ENCODE results near the gene PVR. TPM values are rescaled to one million over a fixed set of nuclear protein-coding genes. Genes with fewer than 3 reads are reported as not detected.
"Not testable (repeated sequence)": the region's sequence is repeated elsewhere in the genome, so short reads cannot be mapped to it uniquely, and the experiment has no call there.

PVR gene
- total RNA-seq, 1 experiment from 2014 or later: 141 TPM

- peaks cover 29% of the 10 kb centered on the region for H3K36me3 Mint-ChIP-seq (ENCODE audit: insufficient read depth, unreplicated experiment)
- intact Hi-C loops (cut with micrococcal nuclease): no loop called here
- H3K4me1 Mint-ChIP-seq (ENCODE audit: insufficient read depth, unreplicated experiment): peaks cover 13% of the 10 kb centered on the region
- ChIA-PET POLR2A (interaction anchor here (0.6 to 1.0 kb wide), 2 partner anchors 17 to 19 kb away, joined by 3 read pairs; no protein-coding TSS in a partner anchor), CTCF (interaction anchor here (0.5 to 1.2 kb wide), 7 partner anchors 9 to 101 kb away, joined by 3 to 6 read pairs (median 3); no protein-coding TSS in a partner anchor)
- no peak overlapping the region for H3K27ac Mint-ChIP-seq (ENCODE audit: low read depth, unreplicated experiment)
- H3K4me3 Mint-ChIP-seq (ENCODE audit: unreplicated experiment): no peak overlapping the region
- no peak for TF ChIP-seq CTCF (IDR thresholded peaks at IDR 0.05; ENCODE audit: unreplicated experiment)
- no peaks in the 10 kb centered on the region for H3K27me3 Mint-ChIP-seq (ENCODE audit: insufficient read depth, unreplicated experiment)
- no peaks in the 10 kb centered on the region for H3K9me3 Mint-ChIP-seq (ENCODE audit: unreplicated experiment)
- BruUV-seq (replicated peaks): no TSS peak
- no peak for DNase-seq (ENCODE audit: unreplicated experiment)
These were observed 36.8 kb downstream of the PVR start for GRCh38 chr19:44680536-44680935.

- H3K4me1 Mint-ChIP-seq (ENCODE audit: insufficient read depth, unreplicated experiment): peaks cover 10% of the 10 kb centered on the region
- H3K9me3 Mint-ChIP-seq (ENCODE audit: unreplicated experiment): no peaks in the 10 kb centered on the region
- no peak overlapping the region for H3K27ac Mint-ChIP-seq (ENCODE audit: low read depth, unreplicated experiment)
- H3K36me3 Mint-ChIP-seq (ENCODE audit: insufficient read depth, unreplicated experiment): peaks cover 29% of the 10 kb centered on the region
- no peak overlapping the region for H3K4me3 Mint-ChIP-seq (ENCODE audit: unreplicated experiment)
- TF ChIP-seq CTCF (IDR thresholded peaks at IDR 0.05; ENCODE audit: unreplicated experiment): no peak
- ChIA-PET CTCF (interaction anchor here (0.6 to 1.1 kb wide), 4 partner anchors 41 to 162 kb away, joined by 3 to 5 read pairs (median 4); no protein-coding TSS in a partner anchor), POLR2A (interaction anchor here (0.6 kb wide), 1 partner anchor 410 kb away, joined by 3 read pairs; no protein-coding TSS in a partner anchor)
- no peak for DNase-seq (ENCODE audit: unreplicated experiment)
- intact Hi-C loops (cut with micrococcal nuclease): no loop called here
- no TSS peak for BruUV-seq (replicated peaks)
- H3K27me3 Mint-ChIP-seq (ENCODE audit: insufficient read depth, unreplicated experiment): no peaks in the 10 kb centered on the region
These were observed 38.5 kb downstream of the PVR start for GRCh38 chr19:44681992-44682790.

GRCh38 chr19:44682807-44683206, 39.1 kb downstream of the PVR start:
- Mint-ChIP-seq H3K4me1 (ENCODE audit: insufficient read depth, unreplicated experiment) (peaks cover 7% of the 10 kb centered on the region), H3K9me3 (ENCODE audit: unreplicated experiment) (no peaks in the 10 kb centered on the region), H3K27ac (ENCODE audit: low read depth, unreplicated experiment) (no peak overlapping the region), H3K27me3 (ENCODE audit: insufficient read depth, unreplicated experiment) (no peaks in the 10 kb centered on the region), H3K4me3 (ENCODE audit: unreplicated experiment) (no peak overlapping the region), H3K36me3 (ENCODE audit: insufficient read depth, unreplicated experiment) (peaks cover 29% of the 10 kb centered on the region)
- no peak for DNase-seq (ENCODE audit: unreplicated experiment)
- ChIA-PET CTCF (interaction anchor here (1.1 kb wide), 1 partner anchor 111 kb away, joined by 4 read pairs; no protein-coding TSS in a partner anchor), POLR2A (no interaction called here)
- no peak for TF ChIP-seq CTCF (IDR thresholded peaks at IDR 0.05; ENCODE audit: unreplicated experiment)
- BruUV-seq (replicated peaks): no TSS peak
- intact Hi-C loops (cut with micrococcal nuclease): no loop called here

GRCh38 chr19:44683434-44684210, 39.9 kb downstream of the PVR start:
- no TSS peak for BruUV-seq (replicated peaks)
- no peak overlapping the region for H3K27ac Mint-ChIP-seq (ENCODE audit: low read depth, unreplicated experiment)
- intact Hi-C loops (cut with micrococcal nuclease): no loop called here
- no peak for DNase-seq (ENCODE audit: unreplicated experiment)
- H3K27me3 Mint-ChIP-seq (ENCODE audit: insufficient read depth, unreplicated experiment): no peaks in the 10 kb centered on the region
- ChIA-PET CTCF (interaction anchor here (0.6 to 1.1 kb wide), 3 partner anchors 12 to 1492 kb away, joined by 3 to 5 read pairs (median 3); partner anchors contain the start of gene CEACAM19), POLR2A (no interaction called here)
- H3K4me1 Mint-ChIP-seq (ENCODE audit: insufficient read depth, unreplicated experiment): peaks cover 7% of the 10 kb centered on the region
- TF ChIP-seq CTCF (IDR thresholded peaks at IDR 0.05; ENCODE audit: unreplicated experiment): no peak
- H3K36me3 Mint-ChIP-seq (ENCODE audit: insufficient read depth, unreplicated experiment): peaks cover 29% of the 10 kb centered on the region
- no peak overlapping the region for H3K4me3 Mint-ChIP-seq (ENCODE audit: unreplicated experiment)
- no peaks in the 10 kb centered on the region for H3K9me3 Mint-ChIP-seq (ENCODE audit: unreplicated experiment)

GRCh38 chr19:44684396-44684795, 40.7 kb downstream of the PVR start:
- H3K4me3 Mint-ChIP-seq (ENCODE audit: unreplicated experiment); POLR2A ChIA-PET; H3K27me3 Mint-ChIP-seq (ENCODE audit: insufficient read depth, unreplicated experiment); H3K27ac Mint-ChIP-seq (ENCODE audit: low read depth, unreplicated experiment); DNase-seq (ENCODE audit: unreplicated experiment); BruUV-seq (replicated peaks); H3K9me3 Mint-ChIP-seq (ENCODE audit: unreplicated experiment); intact Hi-C loops (cut with micrococcal nuclease): not testable (repeated sequence)
- CTCF ChIA-PET: interaction anchor here (0.8 to 1.1 kb wide), 2 partner anchors 13 to 38 kb away, joined by 3 to 5 read pairs; partner anchors contain the start of gene CEACAM19
- Mint-ChIP-seq H3K4me1 (ENCODE audit: insufficient read depth, unreplicated experiment) (peaks cover 14% of the 10 kb centered on the region), H3K36me3 (ENCODE audit: insufficient read depth, unreplicated experiment) (peaks cover 22% of the 10 kb centered on the region)

Measured in MCF 10A (cell line).